DMS53 (cell line): Measurements from ENCODE around the gene DAP.

Experiments used
- DNase-seq: peaks from one replicate; lab custom pipeline; 2025; lab: John Stamatoyannopoulos, UW

Gene DAP

GRCh38 chr5:10689391-10690081 is 71.5 kb downstream of the DAP start:
- DNase-seq: peak; percentile 38

GRCh38 chr5:10688651-10689171 is 72.3 kb downstream of the DAP start:
- no peak for DNase-seq

- DNase-seq: no peak
Observed at GRCh38 chr5:10686890-10687289, 74.1 kb downstream of the DAP start.

- no peak for DNase-seq
Observed at GRCh38 chr5:10685115-10685521, 75.9 kb downstream of the DAP start.

- no peak for DNase-seq
Observed at GRCh38 chr5:10684303-10685086, 76.5 kb downstream of the DAP start.

- no peak for DNase-seq
Observed at GRCh38 chr5:10682801-10683525, 78.1 kb downstream of the DAP start.

GRCh38 chr5:10681731-10682679 is 79.0 kb downstream of the DAP start:
- no peak for DNase-seq

GRCh38 chr5:10680876-10681481 is 80.1 kb downstream of the DAP start:
- DNase-seq: no peak

GRCh38 chr5:10679336-10679988 is 81.6 kb downstream of the DAP start:
- no peak for DNase-seq

GRCh38 chr5:10678244-10678643 is 82.8 kb downstream of the DAP start:
- no peak for DNase-seq

GRCh38 chr5:10677533-10677932 is 83.5 kb downstream of the DAP start:
- no peak for DNase-seq

GRCh38 chr5:10676946-10677345 is 84.1 kb downstream of the DAP start:
- no peak for DNase-seq

GRCh38 chr5:10676224-10676623 is 84.8 kb downstream of the DAP start:
- DNase-seq: no peak

GRCh38 chr5:10675177-10675700 is 85.8 kb downstream of the DAP start:
- no peak for DNase-seq

- DNase-seq: no peak
Observed at GRCh38 chr5:10674582-10674981, 86.5 kb downstream of the DAP start.

GRCh38 chr5:10674096-10674495 is 86.9 kb downstream of the DAP start:
- no peak for DNase-seq

- DNase-seq: no peak
Observed at GRCh38 chr5:10673407-10673806, 87.6 kb downstream of the DAP start.

GRCh38 chr5:10673017-10673389 is 88.0 kb downstream of the DAP start:
- no peak for DNase-seq

- no peak for DNase-seq
Observed at GRCh38 chr5:10672146-10673016, 88.7 kb downstream of the DAP start.
